ENCODE measurements around the gene HNRNPM.
"Not testable (repeated sequence)": the region's sequence is repeated elsewhere in the genome, so short reads cannot be mapped to it uniquely, and the experiment has no call there.

The HNRNPM gene

GRCh38 chr19:8430650-8431049, 14.1 kb upstream of the HNRNPM start:
- H3K4me1 ChIP-seq (ENCODE audit: control insufficient read depth in 1 of 2, insufficient read depth in 1 of 2, low read depth in 1 of 2, low read length in 1 of 2), result no peaks in the 10 kb centered on the region
- H3K36me3 ChIP-seq, result peaks cover 38% of the 10 kb centered on the region
- no peak for TF ChIP-seq CTCF (IDR thresholded peaks at IDR 0.05)

GRCh38 chr19:8438236-8438635, 6.5 kb upstream of the HNRNPM start:
- no peaks in the 10 kb centered on the region for H3K9me3 ChIP-seq
- H3K27ac ChIP-seq, result no peak overlapping the region
- peaks cover 20% of the 10 kb centered on the region for H3K36me3 ChIP-seq
- TF ChIP-seq CTCF (IDR thresholded peaks at IDR 0.05), result no peak
- no peaks in the 10 kb centered on the region for H3K27me3 ChIP-seq
- no peak overlapping the region for H3K4me3 ChIP-seq (ENCODE audit: low read depth in 1 of 2, low read length in 1 of 2)
- H3K4me1 ChIP-seq (ENCODE audit: control insufficient read depth in 1 of 2, insufficient read depth in 1 of 2, low read depth in 1 of 2, low read length in 1 of 2), result no peaks in the 10 kb centered on the region

More at GRCh38 chr19:8430650-8431049, 14.1 kb upstream of the HNRNPM start:
- H3K4me3 ChIP-seq (ENCODE audit: low read depth in 1 of 2, low read length in 1 of 2), result no peak overlapping the region
- no peak overlapping the region for H3K27ac ChIP-seq
- H3K27me3 ChIP-seq, result no peaks in the 10 kb centered on the region
- no peaks in the 10 kb centered on the region for H3K9me3 ChIP-seq

GRCh38 chr19:8441725-8442544, 2.8 kb upstream of the HNRNPM start:
- H3K27me3 ChIP-seq, result no peaks in the 10 kb centered on the region
- H3K9me3 ChIP-seq, result no peaks in the 10 kb centered on the region
- H3K36me3 ChIP-seq, result peaks cover 22% of the 10 kb centered on the region
- no peak for TF ChIP-seq CTCF (IDR thresholded peaks at IDR 0.05)
- H3K4me3 ChIP-seq (ENCODE audit: low read depth in 1 of 2, low read length in 1 of 2), result no peak overlapping the region
- H3K4me1 ChIP-seq (ENCODE audit: control insufficient read depth in 1 of 2, insufficient read depth in 1 of 2, low read depth in 1 of 2, low read length in 1 of 2), result peaks cover 23 to 24% of the 10 kb centered on the region in 2 experiments
- no peak overlapping the region for H3K27ac ChIP-seq

- peak overlapping the region; percentile 90 for H3K27ac ChIP-seq
- H3K27me3 ChIP-seq, H3K36me3 ChIP-seq, H3K9me3 ChIP-seq: not testable (repeated sequence)
- H3K4me3 ChIP-seq (ENCODE audit: low read depth in 1 of 2, low read length in 1 of 2), result peak overlapping the region; percentile 95 to 98
- H3K4me1 ChIP-seq (ENCODE audit: control insufficient read depth in 1 of 2, insufficient read depth in 1 of 2, low read depth in 1 of 2, low read length in 1 of 2), result peaks cover 28 to 41% of the 10 kb centered on the region in 2 experiments
Observed at GRCh38 chr19:8444140-8444676, 567 bp upstream of the HNRNPM start.

- TF ChIP-seq CTCF (IDR thresholded peaks at IDR 0.05), result no peak
- H3K4me3 ChIP-seq (ENCODE audit: low read depth in 1 of 2, low read length in 1 of 2), result peak overlapping the region; percentile 95 to 98
- H3K27ac ChIP-seq, result peak overlapping the region; percentile 90
- H3K36me3 ChIP-seq, result peaks cover 6% of the 10 kb centered on the region
- peaks cover 28 to 42% of the 10 kb centered on the region in 2 experiments for H3K4me1 ChIP-seq (ENCODE audit: control insufficient read depth in 1 of 2, insufficient read depth in 1 of 2, low read depth in 1 of 2, low read length in 1 of 2)
- no peaks in the 10 kb centered on the region for H3K9me3 ChIP-seq
- no peaks in the 10 kb centered on the region for H3K27me3 ChIP-seq
Observed at GRCh38 chr19:8445488-8446001, 770 bp downstream of the HNRNPM start.

All from neutrophil (primary cell).